GM12865 (cell line): ENCODE measurements around the gene ADD3.

ENCODE experiments used
- DNase-seq: peaks from one replicate; pipeline ENCODE4 v3.0.0; 2010; ENCODE audit warnings: low read depth
- H3K4me3 ChIP-seq: 2 replicates; pipeline ENCODE4 v1.5.1; 2011; ENCODE audit warnings: mild to moderate bottlenecking, low read depth, low read length, control low read depth
- CTCF ChIP-seq: IDR thresholded peaks from 2 replicates; pipeline ENCODE4 v1.5.1; 2011; ENCODE audit warnings: low read length, control low read depth, low read depth, inconsistent platforms; ENCODE audit not compliant: insufficient read depth; ENCODE audit errors: missing control alignments

ADD3 gene

GRCh38 chr10:110074758-110075671, 67.2 kb downstream of the ADD3 start:
- H3K4me3 ChIP-seq = no peak overlapping the region
- TF ChIP-seq CTCF = no peak
- no peak for DNase-seq

GRCh38 chr10:110075686-110076085, 67.9 kb downstream of the ADD3 start:
- no peak for DNase-seq
- peak overlapping the region; percentile 48; the same call in 1 of the 2 replicates for H3K4me3 ChIP-seq
- TF ChIP-seq CTCF = no peak

DNA sequence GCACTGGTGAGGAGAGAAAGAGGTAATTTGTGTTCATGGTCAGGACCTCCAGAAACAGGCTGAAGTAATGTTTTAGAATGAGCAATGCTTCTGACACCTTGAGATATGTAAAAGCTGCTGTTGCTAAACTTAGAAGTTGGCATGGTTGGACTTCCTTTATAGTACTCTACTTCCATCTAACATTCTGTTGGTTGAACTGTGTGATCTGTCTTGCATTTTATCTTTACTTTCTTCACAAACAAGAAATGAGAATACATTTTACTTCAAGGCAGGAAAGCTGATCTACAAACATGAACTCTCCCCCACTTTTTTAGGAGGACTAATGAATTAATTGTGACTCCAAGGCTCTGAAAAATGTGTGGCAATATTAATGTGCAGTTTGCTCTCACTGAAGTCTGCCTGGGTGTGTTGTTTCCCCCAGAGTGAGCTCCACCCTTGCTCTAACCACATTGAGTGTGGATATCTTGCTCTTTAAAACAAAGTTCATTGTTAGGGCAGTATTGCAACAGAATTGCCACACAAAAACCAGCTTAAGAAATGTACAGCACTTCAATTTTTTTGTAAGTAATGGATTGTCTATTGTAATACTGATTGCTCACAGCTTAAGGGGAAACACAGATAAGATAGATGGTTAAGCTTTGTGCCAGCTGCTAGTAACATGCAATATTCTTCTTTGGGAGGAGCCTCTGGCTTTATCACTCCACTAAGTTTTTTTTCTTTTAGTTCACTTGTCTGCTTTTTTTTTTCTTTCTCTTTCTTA, 69.0 kb downstream of the ADD3 start:
- TF ChIP-seq CTCF = no peak
- peak; percentile 77 for DNase-seq
- H3K4me3 ChIP-seq = peak overlapping the region; percentile 48

GRCh38 chr10:110077436-110078130, 69.8 kb downstream of the ADD3 start:
- TF ChIP-seq CTCF = no peak
- no peak for DNase-seq
- peak overlapping the region; percentile 48 for H3K4me3 ChIP-seq

DNA sequence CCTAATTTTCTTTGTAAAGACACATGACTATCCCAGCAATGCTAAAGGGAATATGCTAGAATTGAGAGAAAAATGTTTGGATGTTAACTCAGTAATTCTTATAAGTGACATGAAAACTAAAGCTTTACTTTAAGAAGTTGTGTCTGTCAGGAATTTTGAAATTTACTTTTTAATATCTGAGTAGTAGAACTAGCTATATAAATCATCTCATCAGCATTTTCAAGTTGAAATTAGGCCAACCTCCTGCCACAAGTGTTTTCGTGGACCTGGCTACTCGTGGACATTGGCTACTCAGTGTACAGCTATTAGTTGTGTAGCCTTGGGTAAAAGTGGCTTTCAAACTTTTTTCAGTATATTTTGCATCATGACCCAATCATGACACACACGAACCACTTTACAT, 70.5 kb downstream of the ADD3 start:
- H3K4me3 ChIP-seq = 0 out of 2 replicates have a peak overlapping the region, but pooled peaks have one; percentile 48
- no peak for DNase-seq
- no peak for TF ChIP-seq CTCF

DNA sequence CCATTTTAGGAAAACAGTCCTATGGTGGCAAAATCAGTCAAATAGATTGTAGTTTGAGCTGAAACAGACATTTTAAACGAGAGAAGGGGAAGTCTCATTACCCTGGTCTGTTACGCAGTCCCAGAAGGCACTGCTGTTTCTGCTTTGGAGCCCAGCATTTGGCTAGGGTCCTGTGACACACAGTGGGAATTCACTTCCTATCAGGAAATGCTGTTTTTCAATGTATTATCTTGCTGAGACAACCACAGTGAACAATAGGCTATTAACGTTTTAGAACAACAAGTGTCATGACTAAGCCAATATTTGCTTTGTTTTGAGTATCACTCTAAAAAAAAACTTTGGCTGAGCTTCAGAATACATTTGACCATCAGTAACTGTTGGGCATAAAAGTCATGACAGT, 74.1 kb downstream of the ADD3 start:
- no peak for TF ChIP-seq CTCF
- H3K4me3 ChIP-seq = no peak overlapping the region
- no peak for DNase-seq
